ENCODE data around the gene AQP10.
A peak's percentile ranks its signal among the peaks of the same experiment; 100 is the strongest.
"Not testable (repeated sequence)": the region's sequence is repeated elsewhere in the genome, so short reads cannot be mapped to it uniquely, and the experiment has no call there.

Gene AQP10, protein sequence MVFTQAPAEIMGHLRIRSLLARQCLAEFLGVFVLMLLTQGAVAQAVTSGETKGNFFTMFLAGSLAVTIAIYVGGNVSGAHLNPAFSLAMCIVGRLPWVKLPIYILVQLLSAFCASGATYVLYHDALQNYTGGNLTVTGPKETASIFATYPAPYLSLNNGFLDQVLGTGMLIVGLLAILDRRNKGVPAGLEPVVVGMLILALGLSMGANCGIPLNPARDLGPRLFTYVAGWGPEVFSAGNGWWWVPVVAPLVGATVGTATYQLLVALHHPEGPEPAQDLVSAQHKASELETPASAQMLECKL

DNA sequence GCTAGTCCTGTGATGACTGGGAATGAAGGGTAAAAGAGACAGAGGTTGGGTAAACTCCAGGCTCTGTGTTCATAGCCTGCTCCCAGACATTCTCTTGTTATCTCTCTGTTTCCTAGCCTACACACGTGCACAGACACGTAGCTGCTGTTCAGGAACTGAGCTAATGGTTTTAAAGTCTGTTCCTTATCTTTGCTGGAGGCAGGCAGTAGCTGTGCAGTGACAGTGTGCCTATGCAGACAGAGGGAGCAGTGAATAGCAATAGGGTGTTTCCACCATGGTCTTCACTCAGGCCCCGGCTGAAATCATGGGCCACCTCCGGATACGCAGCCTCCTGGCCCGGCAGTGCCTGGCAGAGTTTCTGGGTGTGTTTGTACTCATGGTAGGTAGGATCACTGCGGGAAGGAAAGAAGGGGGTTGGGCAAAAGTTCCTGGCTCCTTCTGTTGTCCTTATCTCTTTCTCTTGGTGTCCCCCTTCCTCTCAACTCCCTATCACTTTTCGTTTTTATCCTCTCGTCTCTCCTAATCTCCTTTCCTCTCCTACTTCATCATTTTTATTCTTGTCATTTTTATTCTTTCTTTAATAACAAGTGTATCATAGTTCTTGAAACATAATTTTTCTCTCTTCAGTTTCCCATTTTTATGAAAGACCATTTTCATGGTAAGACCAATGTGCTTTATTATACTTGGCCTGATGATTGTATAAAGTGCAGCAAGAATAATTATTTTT, at the start of gene AQP10:
Gene AQP10, plus strand, starts transcription at position 212 of the 727 bp plus-strand sequence. Its CDS starts 63 bp downstream, at position 275.
- DNase-seq (ENCODE audit: low read depth) = no peak

DNA sequence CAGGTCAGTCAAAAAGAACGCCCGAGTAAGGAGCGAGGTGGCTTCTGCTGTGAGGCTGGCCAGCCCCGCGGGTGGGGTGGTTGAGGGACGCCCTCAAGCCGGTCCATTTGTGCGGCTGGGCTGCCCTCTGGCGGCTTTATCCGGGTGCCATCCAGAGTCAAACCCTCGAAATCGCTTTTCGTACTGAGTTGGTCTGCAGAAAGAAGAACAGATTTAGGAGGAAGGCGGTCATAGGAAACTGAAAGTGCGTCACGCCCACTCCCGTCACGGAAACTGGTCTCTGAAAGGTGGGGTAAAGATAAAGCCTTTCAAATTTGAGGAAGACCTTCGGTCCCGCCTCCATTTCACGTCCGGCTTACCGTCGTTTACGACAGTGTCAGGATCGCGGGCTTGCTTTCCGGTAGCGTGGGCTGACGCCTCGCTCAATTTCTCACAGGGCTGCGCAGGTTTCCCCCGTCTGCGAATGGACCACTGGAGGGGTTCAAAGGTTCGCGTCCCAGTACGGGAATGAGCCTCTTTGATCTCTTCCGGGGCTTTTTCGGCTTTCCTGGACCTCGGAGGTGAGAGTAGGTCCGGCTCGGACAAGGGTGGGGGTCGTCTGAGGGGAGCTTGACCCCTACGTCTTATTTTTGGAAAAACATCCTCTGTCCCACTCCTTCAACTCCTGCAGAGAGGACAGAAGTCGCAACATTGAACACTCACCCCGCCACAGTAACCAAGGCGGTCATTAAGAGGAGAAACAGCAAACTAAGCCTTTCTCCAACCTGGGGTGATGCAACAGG, 48.5 kb upstream of the AQP10 start, which contains the start of gene HAX1:
Gene HAX1, plus strand, starts transcription at position 413 of the 782 bp plus-strand sequence. Its CDS starts 95 bp downstream, at position 508.
- peak; percentile 95 for DNase-seq (ENCODE audit: low read depth)

DNA sequence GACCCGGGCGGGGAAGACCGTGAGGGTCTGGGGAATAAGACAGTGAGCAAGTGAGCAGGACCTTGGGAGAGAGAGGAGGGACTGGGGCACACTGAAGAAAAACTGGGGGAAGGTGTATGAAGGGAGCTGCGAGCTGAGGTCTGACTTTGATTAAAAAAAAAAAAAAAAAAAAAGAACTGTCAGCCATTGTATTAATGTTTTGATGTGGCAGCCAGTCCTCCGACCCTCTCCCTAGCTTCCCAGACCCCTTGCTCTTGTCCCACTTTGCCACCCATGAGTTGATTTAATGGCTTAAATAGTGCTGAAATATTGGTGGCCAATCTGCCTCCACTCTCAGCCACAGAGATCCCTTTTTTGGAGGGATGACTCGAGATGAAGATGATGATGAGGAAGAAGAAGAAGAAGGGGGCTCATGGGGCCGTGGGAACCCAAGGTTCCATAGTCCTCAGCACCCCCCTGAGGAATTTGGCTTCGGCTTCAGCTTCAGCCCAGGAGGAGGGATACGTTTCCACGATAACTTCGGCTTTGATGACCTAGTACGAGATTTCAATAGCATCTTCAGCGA, 47.8 kb upstream of the AQP10 start:
- no peak for DNase-seq (ENCODE audit: low read depth)

DNA sequence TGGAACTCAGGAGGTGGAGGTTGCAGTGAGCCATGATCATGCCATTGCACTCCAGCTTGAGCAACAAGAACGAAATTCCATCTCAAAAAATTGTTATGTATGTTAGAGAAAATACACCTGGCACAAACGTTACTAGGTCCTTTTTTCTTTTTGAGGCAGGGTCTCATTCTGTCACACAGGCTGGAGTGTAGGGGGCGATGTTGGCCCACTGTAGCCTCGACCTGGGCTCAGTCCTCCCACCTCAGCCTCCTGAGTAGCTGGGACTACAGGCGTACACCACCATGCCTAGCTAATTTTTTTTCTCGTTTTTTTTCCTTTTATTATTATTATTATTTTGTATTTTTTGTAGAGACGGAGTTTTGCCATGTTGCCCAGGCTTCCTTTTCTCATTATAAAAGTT, 44.1 kb upstream of the AQP10 start:
- DNase-seq (ENCODE audit: low read depth) = no peak

DNA sequence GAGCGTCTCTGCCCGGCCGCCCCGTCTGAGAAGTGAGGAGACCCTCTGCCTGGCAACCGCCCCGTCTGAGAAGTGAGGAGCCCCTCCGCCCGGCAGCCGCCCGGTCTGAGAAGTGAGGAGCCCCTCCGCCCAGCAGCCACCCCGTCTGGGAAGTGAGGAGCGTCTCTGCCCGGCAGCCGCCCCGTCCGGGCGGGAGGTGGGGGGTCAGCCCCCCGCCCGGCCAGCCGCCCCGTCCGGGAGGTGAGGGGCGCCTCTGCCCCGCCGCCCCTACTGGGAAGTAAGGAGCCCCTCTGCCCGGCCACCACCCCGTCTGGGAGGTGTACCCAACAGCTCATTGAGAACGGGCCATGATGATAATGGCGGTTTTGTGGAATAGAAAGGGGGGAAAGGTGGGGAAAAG, 33.3 kb upstream of the AQP10 start:
- DNase-seq (ENCODE audit: low read depth) = not testable (repeated sequence)

DNA sequence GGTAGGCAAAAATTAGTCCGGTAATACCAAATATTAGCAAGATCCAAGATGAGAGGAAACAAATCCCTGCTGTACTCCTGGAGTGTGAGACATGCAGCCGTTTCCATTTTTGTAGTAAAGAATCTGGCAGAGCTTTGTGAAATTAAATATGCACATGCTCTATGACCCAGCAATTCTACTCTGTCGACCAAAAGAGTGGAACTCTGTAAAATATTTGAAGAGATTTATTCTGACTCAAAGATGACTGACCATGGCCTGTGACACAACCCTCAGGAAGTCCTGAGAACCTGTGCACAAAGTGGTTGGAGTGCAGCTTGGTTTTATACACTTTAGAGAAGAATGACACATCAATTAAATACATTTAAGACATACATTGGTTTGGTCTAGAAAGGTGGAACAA, 32.2 kb upstream of the AQP10 start:
- no peak for DNase-seq (ENCODE audit: low read depth)

DNA sequence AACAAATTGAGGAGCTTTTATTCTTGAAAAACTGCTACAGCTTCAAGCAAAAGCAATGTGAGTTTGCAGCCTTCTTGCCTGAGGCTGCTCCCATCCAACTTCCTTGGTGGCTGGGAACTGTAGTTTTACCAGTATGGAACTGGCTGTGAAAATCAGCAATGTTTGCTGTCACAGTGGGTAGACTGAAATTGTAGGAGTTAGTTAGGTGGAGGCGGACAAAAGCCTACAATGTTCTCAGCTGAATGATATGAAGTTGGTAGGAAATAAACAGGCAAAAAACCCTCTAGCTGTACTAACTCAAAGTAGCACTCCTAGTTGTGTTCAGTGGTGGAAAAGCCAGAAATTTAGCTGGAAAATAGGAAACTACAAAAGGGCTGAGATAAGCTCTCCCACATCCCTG, 30.0 kb upstream of the AQP10 start:
- DNase-seq (ENCODE audit: low read depth) = no peak

DNA sequence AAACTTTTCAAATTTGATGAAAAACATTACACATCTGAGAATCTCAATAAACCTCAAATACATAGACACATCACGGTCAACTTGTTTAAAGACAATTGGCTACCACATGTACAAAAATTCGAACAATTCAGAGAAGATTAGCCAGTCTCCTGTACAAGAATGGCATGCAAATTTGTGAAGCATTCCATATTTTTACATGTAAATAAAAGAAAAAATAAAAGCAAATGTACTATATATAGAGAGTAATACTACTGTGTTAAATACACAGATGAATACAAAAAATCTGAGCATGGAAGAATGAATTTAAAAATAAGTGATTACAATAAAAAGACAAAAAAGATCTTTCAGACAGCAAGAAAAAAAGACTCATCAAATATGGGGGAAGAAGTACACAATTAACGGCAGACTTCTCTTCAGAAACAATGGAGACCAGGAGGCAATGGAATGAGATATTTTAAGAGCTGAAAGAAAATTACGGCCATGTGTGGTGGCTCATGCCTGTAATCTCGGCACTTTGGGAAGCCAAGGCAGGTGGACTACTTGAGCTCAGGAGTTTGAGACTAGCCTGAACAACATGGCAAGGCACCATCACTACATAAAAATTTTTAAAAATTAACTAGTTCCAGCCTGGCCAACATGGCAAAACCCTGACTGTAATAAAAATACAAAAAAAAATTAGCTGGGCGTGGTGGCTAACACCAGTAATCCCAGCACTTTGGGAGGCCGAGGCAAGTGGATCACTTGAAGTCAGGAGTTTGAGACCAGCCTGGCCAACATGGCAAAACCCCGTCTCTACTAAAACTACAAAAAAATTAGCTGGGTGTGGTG, 25.3 kb upstream of the AQP10 start:
- DNase-seq (ENCODE audit: low read depth) = no peak

DNA sequence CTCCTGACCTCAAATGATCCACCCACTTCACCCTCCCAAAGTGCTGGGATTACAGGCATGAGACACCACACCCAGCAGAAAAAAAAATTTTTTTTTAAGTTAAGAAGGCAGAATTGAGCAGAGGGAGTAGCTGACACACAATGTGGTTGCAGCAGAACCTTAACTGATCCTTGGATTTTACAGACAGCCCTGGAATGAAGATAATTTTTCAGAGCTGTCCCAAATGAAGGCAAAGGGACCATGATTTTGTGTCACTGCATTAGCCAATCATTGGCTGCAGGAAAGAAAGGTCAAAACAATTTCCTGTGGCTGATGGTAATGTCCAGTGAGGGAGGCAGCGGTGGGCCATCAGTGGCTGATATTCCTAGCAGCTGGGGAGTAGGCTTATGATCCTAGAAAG, 19.3 kb upstream of the AQP10 start:
- no peak for DNase-seq (ENCODE audit: low read depth)

DNA sequence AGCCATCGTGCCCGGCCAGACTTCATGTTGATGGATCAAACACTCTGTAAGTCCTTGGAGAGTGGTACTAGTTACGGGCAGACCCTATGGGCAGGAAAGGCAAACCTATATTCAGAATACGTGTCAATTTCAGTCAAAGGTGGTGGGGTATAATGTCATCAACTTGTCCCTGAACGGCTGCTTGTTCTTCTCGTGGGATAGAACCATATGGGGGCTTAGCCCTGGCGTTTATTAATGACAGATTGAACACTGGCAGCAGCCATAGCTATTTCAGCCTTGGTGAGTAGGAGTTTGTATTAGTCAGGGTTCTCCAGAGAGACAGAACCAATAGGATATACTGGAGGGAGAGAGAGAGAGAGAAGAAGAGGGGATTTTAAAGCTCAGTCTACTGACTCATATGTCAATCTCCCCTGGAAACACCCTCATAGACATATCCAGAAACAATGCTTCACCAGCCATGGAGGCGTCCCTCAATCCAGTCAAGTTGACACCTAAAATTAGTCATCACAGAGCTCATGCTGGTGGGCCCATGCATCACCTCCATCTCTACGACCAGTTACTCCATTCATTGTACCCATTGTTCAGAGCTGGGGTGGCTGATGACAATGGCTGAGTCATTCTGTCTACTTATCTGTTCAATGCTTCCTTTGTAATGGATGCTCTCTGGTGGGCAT, 16.1 kb upstream of the AQP10 start:
- DNase-seq (ENCODE audit: low read depth) = no peak

DNA sequence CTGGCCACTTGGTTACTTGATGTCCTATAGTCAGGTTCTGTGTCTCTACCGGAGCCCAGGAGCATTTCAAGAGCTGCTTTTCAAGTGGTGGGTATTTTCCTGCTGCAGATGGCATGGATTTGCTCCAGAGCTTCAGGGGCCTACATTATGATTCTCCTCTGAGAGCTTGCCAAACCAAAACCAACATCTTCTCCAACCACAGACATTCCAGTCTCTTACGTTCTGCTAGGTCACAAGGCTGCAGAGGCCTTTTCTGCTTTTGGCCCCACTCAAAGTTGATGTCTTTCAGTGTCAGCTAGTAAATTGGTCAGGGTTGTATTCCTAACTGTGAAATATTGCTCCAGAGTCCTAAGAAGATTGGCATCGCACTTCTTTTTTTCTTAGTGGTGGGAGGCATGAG, 14.7 kb upstream of the AQP10 start:
- no peak for DNase-seq (ENCODE audit: low read depth)

DNA sequence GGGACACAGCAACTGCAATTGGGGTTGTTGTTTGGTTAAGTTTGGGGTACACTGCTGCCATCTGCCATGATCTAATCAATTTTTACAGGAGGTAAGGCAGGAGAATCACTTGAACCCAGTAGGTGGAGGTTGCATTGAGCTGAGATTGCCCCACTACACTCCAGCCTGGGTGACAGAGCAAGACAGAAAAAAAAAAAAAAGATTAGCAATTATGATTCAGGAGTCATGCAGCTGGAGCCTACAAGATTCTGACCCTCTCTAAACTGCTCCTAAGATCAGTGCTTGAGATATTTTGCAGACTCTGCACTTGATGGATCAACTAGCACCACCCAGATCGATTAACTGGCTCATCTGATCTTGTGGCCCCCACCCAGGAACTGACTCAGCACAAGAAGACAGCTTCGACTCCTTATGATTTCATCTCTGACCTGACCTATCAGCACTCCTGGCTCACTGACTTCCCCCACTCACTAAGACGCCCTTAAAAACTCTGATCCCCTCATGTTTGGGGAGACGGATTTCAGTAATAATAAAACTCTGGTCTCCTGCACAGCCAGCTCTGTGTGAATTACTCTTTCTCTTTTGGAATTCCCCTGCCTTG, 13.1 kb upstream of the AQP10 start:
- not testable (repeated sequence) for DNase-seq (ENCODE audit: low read depth)

DNA sequence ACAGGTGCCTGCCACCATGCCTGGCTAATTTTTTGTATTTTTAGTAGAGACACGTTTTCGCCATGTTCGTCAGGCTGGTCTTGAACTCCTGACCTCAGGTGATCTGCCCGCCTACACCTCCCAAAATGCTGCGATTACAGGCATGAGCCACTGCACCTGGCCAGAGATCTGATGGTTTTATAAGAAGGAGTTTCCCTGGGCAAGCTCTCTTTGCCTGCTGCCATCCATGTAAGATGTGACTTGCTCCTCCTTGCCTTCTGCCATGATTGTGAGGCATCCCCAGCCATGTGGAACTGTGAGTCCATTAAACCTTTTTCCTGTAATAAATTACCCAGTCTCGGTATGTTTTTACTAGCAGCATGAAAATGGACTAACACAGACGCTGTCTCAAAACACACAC, 11.8 kb upstream of the AQP10 start:
- not testable (repeated sequence) for DNase-seq (ENCODE audit: low read depth)

DNA sequence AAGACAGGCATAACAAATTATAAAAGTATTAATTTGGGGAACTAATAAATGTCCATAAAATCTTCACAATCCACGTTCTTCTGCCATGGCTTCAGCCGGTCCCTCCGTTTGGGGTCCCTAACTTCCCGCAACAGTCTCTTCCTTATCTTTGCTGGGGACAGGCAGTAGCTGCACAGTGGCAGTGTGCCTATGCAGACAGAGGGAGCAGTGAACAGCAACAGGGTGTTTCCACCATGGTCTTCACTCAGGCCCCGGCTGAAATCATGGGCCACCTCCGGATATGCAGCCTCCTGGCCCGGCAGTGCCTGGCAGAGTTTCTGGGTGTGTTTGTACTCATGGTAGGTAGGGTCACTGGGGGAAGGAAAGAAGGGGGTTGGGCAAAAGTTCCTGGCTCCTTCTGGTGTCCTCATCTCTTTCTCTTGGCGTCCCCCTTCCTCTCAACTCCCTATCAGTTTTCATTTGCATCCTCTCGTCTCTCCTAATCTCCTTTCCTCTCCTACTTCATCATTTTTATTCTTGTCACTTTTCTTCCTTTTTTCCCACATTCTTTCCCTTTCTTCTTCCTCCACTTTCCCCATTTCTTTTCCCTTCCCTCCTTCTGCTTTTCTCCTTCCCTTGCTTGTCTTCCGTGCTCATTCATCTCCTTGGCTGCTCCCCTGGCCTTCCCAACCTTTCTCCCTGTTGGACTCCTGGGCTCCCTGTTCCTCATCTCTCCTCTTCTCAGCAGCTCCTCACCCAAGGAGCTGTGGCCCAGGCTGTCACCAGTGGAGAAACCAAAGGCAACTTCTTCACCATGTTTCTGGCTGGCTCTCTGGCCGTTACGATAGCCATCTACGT, 8.4 kb upstream of the AQP10 start:
- not testable (repeated sequence) for DNase-seq (ENCODE audit: low read depth)

DNA sequence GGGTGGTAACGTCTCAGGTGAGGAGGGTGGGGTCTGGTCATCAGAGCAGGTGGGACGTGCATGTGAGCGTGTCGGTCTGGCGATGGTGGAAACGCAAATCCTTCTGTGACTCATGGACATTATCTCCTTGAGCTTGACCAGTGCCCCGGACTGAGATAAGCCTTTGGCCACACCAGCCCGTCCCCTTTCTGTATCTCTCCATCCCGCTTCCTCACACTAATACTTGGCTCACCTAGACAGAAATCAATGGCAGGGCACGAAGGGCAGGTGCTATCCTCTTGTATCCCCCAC, 7.9 kb upstream of the AQP10 start:
- no peak for DNase-seq (ENCODE audit: low read depth)

DNA sequence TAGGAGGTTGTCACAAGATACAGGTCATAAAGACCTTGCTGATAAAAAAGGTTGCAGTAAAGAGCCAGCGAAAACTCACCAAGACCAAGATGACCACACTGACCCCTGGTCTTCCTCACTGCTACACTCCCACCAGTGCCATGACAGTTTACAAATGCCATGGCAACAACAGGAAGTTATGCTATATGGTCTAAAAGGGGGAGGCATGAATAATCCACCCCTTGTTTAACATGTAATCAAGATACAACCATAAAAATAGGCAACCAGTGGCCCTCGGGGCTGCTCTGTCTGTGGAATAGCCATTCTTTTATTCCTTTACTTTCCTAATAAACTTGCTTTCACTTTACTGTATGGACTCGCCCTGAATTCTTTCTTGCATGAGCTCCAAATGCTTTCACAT, 6.7 kb upstream of the AQP10 start:
- not testable (repeated sequence) for DNase-seq (ENCODE audit: low read depth)

DNA sequence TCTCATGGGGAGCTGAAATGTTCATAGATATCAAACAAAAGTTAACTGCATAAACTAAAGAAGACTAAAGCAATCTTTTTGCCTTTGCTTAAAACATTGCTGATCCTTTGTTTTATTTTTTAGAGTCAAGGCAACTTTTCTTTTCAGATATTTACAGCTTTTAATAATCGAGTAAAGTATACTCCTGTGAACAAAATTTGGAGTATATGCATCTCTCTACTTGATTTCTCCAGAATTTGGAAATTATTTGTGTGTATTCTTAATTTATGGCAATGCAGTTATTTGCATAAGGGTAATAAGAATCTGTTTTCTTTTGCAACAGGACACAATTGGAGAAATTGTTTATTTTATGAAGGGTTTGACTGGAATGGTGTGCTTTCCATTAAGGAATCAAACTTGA, 4.2 kb upstream of the AQP10 start:
- no peak for DNase-seq (ENCODE audit: low read depth)

DNA sequence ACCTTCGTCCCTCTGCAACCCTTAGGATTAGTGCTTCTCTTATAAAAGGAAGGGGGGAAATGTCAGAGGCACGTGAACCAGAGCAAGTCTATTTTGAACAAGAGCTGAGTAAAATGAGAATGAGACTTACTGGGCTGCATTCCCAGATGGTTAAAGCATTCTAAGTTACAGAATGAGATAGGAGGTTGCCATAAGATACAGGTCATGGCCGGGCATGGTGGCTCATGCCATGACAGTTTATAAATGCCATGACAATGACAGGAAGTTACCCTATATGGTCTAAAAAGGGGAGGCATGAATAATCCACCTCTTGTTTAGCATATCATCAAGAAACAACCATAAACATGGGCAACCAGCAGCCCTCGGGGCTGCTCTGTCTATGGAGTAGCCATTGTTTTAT, 2.5 kb upstream of the AQP10 start:
- no peak for DNase-seq (ENCODE audit: low read depth)

DNA sequence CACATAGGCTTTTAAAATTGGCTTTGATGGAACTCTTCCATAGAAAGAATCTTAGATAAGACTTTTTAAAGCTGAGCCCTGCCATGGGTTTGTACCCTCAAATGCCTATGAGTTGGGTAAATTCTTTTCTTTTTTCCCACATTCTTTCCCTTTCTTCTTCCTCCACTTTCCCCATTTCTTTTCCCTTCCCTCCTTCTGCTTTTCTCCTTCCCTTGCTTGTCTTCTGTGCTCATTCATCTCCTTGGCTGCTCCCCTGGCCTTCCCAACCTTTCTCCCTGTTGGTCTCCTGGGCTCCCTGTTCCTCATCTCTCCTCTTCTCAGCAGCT, 679 bp downstream of the AQP10 start:
- not testable (repeated sequence) for DNase-seq (ENCODE audit: low read depth)

DNA sequence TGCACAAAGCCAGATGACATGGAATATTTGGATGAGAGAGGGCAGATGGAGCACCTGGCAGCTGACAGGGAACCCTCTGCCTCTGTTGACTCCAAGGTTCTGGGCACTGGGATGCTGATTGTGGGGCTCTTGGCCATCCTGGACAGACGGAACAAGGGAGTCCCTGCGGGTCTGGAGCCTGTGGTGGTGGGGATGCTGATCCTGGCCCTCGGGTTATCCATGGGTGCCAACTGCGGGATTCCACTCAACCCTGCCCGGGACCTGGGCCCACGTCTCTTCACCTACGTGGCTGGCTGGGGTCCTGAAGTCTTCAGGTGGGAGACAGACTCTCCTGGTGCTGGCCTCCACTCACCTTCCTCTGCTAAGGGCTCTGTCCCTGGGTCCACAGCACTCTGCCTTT, 2.6 kb downstream of the AQP10 start:
- no peak for DNase-seq (ENCODE audit: low read depth)
